GM18909 (cell line): Measurements from ENCODE around the gene CBR4.

ENCODE experiments used
- ATAC-seq: cut with Tn5 transposase; IDR thresholded peaks from one replicate; pipeline ENCODE4 v1.9.1; 2021; ENCODE audit warnings: mild to moderate bottlenecking; ENCODE audit not compliant: unreplicated experiment, poor library complexity

CBR4 gene

GRCh38 chr4:169010125-169011023 lies at the start of gene CBR4:
Gene CBR4, minus strand, starts transcription at chr4:169010255. Its CDS starts 166 bp downstream, at chr4:169010089.
- ATAC-seq: peak; percentile 98

GRCh38 chr4:169059306-169060211 lies 49.5 kb upstream of the CBR4 start:
- no peak for ATAC-seq

GRCh38 chr4:169058312-169058711 lies 48.3 kb upstream of the CBR4 start:
- no peak for ATAC-seq

GRCh38 chr4:169054879-169055278 lies 44.8 kb upstream of the CBR4 start:
- no peak for ATAC-seq

- no peak for ATAC-seq
Observed at GRCh38 chr4:169052594-169052945, 42.5 kb upstream of the CBR4 start.

- no peak for ATAC-seq
Observed at GRCh38 chr4:169051761-169052593, 41.9 kb upstream of the CBR4 start.

- no peak for ATAC-seq
Observed at GRCh38 chr4:169050881-169051760, 41.1 kb upstream of the CBR4 start.

- ATAC-seq: no peak
Observed at GRCh38 chr4:169050284-169050683, 40.2 kb upstream of the CBR4 start.

- no peak for ATAC-seq
Observed at GRCh38 chr4:169048868-169049414, 38.9 kb upstream of the CBR4 start.

GRCh38 chr4:169047956-169048355 lies 37.9 kb upstream of the CBR4 start:
- no peak for ATAC-seq

GRCh38 chr4:169045862-169046584 lies 36.0 kb upstream of the CBR4 start:
- ATAC-seq: no peak

- no peak for ATAC-seq
Observed at GRCh38 chr4:169044714-169045447, 34.8 kb upstream of the CBR4 start.

GRCh38 chr4:169042608-169043007 lies 32.6 kb upstream of the CBR4 start:
- ATAC-seq: no peak

- ATAC-seq: no peak
Observed at GRCh38 chr4:169040559-169041261, 30.7 kb upstream of the CBR4 start.

- no peak for ATAC-seq
Observed at GRCh38 chr4:169039251-169039954, 29.3 kb upstream of the CBR4 start.

GRCh38 chr4:169037506-169037905 lies 27.5 kb upstream of the CBR4 start:
- ATAC-seq: no peak
